Measurements from ENCODE around the gene COL19A1.

COL19A1 gene

DNA sequence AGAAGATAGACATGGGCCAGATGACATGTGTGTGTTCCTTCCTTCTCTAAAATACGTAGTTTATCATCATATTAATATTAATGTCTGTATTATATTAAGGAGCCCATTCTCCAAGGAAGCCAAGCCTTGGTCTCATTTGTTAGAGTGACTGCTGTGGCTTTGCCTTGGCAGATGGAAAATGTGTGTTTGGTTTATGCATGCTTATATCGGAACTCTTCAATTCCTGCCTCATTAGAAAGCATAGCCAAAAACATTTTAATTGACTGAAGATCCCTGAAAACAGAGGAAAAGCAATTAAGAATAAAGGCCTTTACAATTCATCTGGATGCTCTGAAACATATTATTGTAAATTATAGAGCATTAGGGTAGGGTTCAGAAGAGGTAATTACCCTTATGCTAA lies 330.2 kb downstream of the COL19A1 start:
- Histone ChIP-seq H3K4me1 (no peaks in the 10 kb centered on the region), H3K27ac (no peak overlapping the region), H3K79me2 (no peaks in the 10 kb centered on the region), H3K4me3 (ENCODE audit: low read depth, low read length) (no peak overlapping the region), H2AFZ (no peak overlapping the region), H3K36me3 (ENCODE audit: control insufficient read depth, insufficient read depth, low read length) (no peaks in the 10 kb centered on the region), H3K9me3 (ENCODE audit: control insufficient read depth, low read length) (no peaks in the 10 kb centered on the region), H3K27me3 (ENCODE audit: control insufficient read depth, insufficient read depth, low read length) (no peaks in the 10 kb centered on the region), H3K9ac (no peak overlapping the region), H3K4me2 (ENCODE audit: low read length) (no peak overlapping the region)
- TF ChIP-seq, protein P1, sequence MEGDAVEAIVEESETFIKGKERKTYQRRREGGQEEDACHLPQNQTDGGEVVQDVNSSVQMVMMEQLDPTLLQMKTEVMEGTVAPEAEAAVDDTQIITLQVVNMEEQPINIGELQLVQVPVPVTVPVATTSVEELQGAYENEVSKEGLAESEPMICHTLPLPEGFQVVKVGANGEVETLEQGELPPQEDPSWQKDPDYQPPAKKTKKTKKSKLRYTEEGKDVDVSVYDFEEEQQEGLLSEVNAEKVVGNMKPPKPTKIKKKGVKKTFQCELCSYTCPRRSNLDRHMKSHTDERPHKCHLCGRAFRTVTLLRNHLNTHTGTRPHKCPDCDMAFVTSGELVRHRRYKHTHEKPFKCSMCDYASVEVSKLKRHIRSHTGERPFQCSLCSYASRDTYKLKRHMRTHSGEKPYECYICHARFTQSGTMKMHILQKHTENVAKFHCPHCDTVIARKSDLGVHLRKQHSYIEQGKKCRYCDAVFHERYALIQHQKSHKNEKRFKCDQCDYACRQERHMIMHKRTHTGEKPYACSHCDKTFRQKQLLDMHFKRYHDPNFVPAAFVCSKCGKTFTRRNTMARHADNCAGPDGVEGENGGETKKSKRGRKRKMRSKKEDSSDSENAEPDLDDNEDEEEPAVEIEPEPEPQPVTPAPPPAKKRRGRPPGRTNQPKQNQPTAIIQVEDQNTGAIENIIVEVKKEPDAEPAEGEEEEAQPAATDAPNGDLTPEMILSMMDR (IDR thresholded peaks at IDR 0.05) = no peak

- no peak overlapping the region for H3K4me2 ChIP-seq (ENCODE audit: low read length)
- no peak overlapping the region for H3K27ac ChIP-seq
- H3K36me3 ChIP-seq (ENCODE audit: control insufficient read depth, insufficient read depth, low read length) = no peaks in the 10 kb centered on the region
- H3K79me2 ChIP-seq = no peaks in the 10 kb centered on the region
- no peak overlapping the region for H3K4me3 ChIP-seq (ENCODE audit: low read depth, low read length)
- TF ChIP-seq, protein P1 (IDR thresholded peaks at IDR 0.05) = no peak
- no peak overlapping the region for H3K9ac ChIP-seq
- no peaks in the 10 kb centered on the region for H3K9me3 ChIP-seq (ENCODE audit: control insufficient read depth, low read length)
- H2AFZ ChIP-seq = no peak overlapping the region
- H3K4me1 ChIP-seq = no peaks in the 10 kb centered on the region
- H3K27me3 ChIP-seq (ENCODE audit: control insufficient read depth, insufficient read depth, low read length) = no peaks in the 10 kb centered on the region
Measured at GRCh38 chr6:70198785-70199184, 332.4 kb downstream of the COL19A1 start.

GRCh38 chr6:70208235-70208790 lies 342.0 kb downstream of the COL19A1 start:
- H3K4me3 ChIP-seq (ENCODE audit: low read depth, low read length) = no peak overlapping the region
- no peak overlapping the region for H3K4me2 ChIP-seq (ENCODE audit: low read length)
- TF ChIP-seq, protein P1 (IDR thresholded peaks at IDR 0.05) = no peak
- H2AFZ ChIP-seq = no peak overlapping the region
- no peak overlapping the region for H3K27ac ChIP-seq
- H3K27me3 ChIP-seq (ENCODE audit: control insufficient read depth, insufficient read depth, low read length) = no peaks in the 10 kb centered on the region
- H3K9me3 ChIP-seq (ENCODE audit: control insufficient read depth, low read length) = no peaks in the 10 kb centered on the region
- no peak overlapping the region for H3K9ac ChIP-seq
- no peaks in the 10 kb centered on the region for H3K79me2 ChIP-seq
- no peaks in the 10 kb centered on the region for H3K4me1 ChIP-seq
- no peaks in the 10 kb centered on the region for H3K36me3 ChIP-seq (ENCODE audit: control insufficient read depth, insufficient read depth, low read length)

DNA sequence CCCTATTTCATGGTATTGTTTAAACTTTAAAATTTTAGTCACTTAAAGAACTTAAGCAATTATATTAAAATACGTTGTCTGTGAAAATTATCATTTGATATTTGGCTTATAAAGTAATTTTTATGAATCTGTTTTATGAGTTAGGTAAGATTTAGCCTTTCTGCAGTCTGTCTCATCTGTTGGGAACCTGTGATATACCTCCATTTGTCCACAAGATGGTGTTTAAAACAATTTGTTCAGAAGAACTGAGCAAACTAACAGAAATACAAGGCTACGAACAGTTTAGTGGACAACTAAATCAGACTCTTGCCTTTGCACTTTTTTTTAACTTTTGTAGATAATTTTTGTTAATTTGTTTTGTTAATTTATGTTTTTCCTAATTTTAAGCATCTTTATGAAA lies 344.1 kb downstream of the COL19A1 start:
- TF ChIP-seq, protein P1 (IDR thresholded peaks at IDR 0.05) = no peak
- Histone ChIP-seq H2AFZ (no peak overlapping the region), H3K4me2 (ENCODE audit: low read length) (no peak overlapping the region), H3K79me2 (no peaks in the 10 kb centered on the region), H3K36me3 (ENCODE audit: control insufficient read depth, insufficient read depth, low read length) (no peaks in the 10 kb centered on the region), H3K27ac (no peak overlapping the region), H3K27me3 (ENCODE audit: control insufficient read depth, insufficient read depth, low read length) (no peaks in the 10 kb centered on the region), H3K9me3 (ENCODE audit: control insufficient read depth, low read length) (no peaks in the 10 kb centered on the region), H3K4me1 (no peaks in the 10 kb centered on the region), H3K9ac (no peak overlapping the region), H3K4me3 (ENCODE audit: low read depth, low read length) (no peak overlapping the region)

GRCh38 chr6:70215460-70216108 lies 349.2 kb downstream of the COL19A1 start:
- TF ChIP-seq, protein P1 (IDR thresholded peaks at IDR 0.05) = no peak
- Histone ChIP-seq H3K4me2 (ENCODE audit: low read length) (no peak overlapping the region), H3K4me3 (ENCODE audit: low read depth, low read length) (no peak overlapping the region), H3K36me3 (ENCODE audit: control insufficient read depth, insufficient read depth, low read length) (no peaks in the 10 kb centered on the region), H3K27me3 (ENCODE audit: control insufficient read depth, insufficient read depth, low read length) (no peaks in the 10 kb centered on the region), H3K27ac (no peak overlapping the region), H2AFZ (no peak overlapping the region), H3K9me3 (ENCODE audit: control insufficient read depth, low read length) (no peaks in the 10 kb centered on the region), H3K9ac (no peak overlapping the region), H3K4me1 (no peaks in the 10 kb centered on the region), H3K79me2 (no peaks in the 10 kb centered on the region)

Data from parathyroid adenoma (tissue), 2 donors.